Activated gamma-delta T cell (primary cell): ENCODE results near the gene DUOX2.
"Not testable (repeated sequence)": the region's sequence is repeated elsewhere in the genome, so short reads cannot be mapped to it uniquely, and the experiment has no call there.

Experiments used
- DNase-seq: peaks from one replicate; lab custom pipeline; 2025; lab: John Stamatoyannopoulos, UW

The DUOX2 gene

GRCh38 chr15:45100884-45101625, 12.9 kb downstream of the DUOX2 start:
- no peak for DNase-seq

- no peak for DNase-seq
Observed at GRCh38 chr15:45099549-45100165, 14.3 kb downstream of the DUOX2 start.

GRCh38 chr15:45097466-45097865, 16.5 kb downstream of the DUOX2 start:
- DNase-seq = no peak

- no peak for DNase-seq
Observed at GRCh38 chr15:45095661-45096060, 18.3 kb downstream of the DUOX2 start.

- no peak for DNase-seq
Observed at GRCh38 chr15:45094358-45094730, 19.6 kb downstream of the DUOX2 start.

GRCh38 chr15:45093622-45094357, 20.2 kb downstream of the DUOX2 start:
- DNase-seq = no peak

- DNase-seq = no peak
Observed at GRCh38 chr15:45093013-45093412, 21.0 kb downstream of the DUOX2 start.

- DNase-seq = no peak
Observed at GRCh38 chr15:45091576-45091975, 22.4 kb downstream of the DUOX2 start.

- no peak for DNase-seq
Observed at GRCh38 chr15:45091161-45091560, 22.8 kb downstream of the DUOX2 start.

- DNase-seq = no peak
Observed at GRCh38 chr15:45089712-45090373, 24.1 kb downstream of the DUOX2 start.

GRCh38 chr15:45088801-45089711, 24.9 kb downstream of the DUOX2 start:
- no peak for DNase-seq

GRCh38 chr15:45087513-45087912, 26.5 kb downstream of the DUOX2 start:
- no peak for DNase-seq

- no peak for DNase-seq
Observed at GRCh38 chr15:45084163-45084562, 29.8 kb downstream of the DUOX2 start.

GRCh38 chr15:45083223-45083622, 30.7 kb downstream of the DUOX2 start:
- no peak for DNase-seq

- not testable (repeated sequence) for DNase-seq
Observed at GRCh38 chr15:45082412-45082811, 31.6 kb downstream of the DUOX2 start.

- DNase-seq = not testable (repeated sequence)
Observed at GRCh38 chr15:45080593-45080992, 33.4 kb downstream of the DUOX2 start.

- not testable (repeated sequence) for DNase-seq
Observed at GRCh38 chr15:45079628-45080246, 34.2 kb downstream of the DUOX2 start.

- not testable (repeated sequence) for DNase-seq
Observed at GRCh38 chr15:45079201-45079600, 34.8 kb downstream of the DUOX2 start.

- DNase-seq = not testable (repeated sequence)
Observed at GRCh38 chr15:45077391-45077790, 36.6 kb downstream of the DUOX2 start.

GRCh38 chr15:45075440-45076320, 38.3 kb downstream of the DUOX2 start:
- DNase-seq = not testable (repeated sequence)
